C4-2B (cell line): ENCODE measurements around the gene TRAPPC12.

Source experiments
- H3K27ac ChIP-seq: fragments of 450-650 bp; 2 replicates; pipeline ENCODE4 v1.5.1; 2017
- ZFX ChIP-seq: fragments of 450-650 bp; IDR thresholded peaks from 2 replicates; pipeline ENCODE4 v1.6.1; 2017
- TF ChIP-seq, protein P1 (sequence below): fragments of 450-650 bp; conservative IDR thresholded peaks from 2 replicates; pipeline ENCODE4 v1.5.1; 2017; ENCODE audit warnings: mild to moderate bottlenecking

The TRAPPC12 gene

DNA sequence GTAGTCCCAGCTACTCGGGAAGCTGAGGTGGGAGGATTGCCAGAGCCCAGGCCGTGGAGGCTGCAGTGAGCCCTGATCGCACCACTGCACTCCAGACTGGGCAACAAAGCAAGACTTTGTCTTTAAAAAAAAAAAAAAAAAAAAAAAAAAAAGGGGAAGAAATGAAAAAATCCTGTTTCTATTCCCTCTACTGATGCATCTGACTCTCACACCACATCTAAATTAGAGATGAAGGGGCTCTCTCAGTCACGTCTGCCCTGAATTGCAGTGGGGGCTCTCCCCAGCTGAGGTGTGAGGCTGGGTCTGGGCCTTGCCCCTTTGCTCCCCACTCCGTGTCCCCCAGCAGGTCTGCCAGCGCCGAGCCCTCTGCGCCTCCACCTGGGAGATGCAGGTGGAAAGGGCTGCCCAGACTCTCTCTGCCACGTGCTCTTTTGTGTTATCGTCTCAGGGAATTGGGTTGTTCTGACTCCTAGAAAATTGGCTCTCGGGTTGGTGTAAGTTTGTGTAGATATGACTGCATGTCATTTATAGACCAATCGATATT is 30.2 kb downstream of the TRAPPC12 start:
- TF ChIP-seq ZFX, result no peak
- TF ChIP-seq, protein P1, sequence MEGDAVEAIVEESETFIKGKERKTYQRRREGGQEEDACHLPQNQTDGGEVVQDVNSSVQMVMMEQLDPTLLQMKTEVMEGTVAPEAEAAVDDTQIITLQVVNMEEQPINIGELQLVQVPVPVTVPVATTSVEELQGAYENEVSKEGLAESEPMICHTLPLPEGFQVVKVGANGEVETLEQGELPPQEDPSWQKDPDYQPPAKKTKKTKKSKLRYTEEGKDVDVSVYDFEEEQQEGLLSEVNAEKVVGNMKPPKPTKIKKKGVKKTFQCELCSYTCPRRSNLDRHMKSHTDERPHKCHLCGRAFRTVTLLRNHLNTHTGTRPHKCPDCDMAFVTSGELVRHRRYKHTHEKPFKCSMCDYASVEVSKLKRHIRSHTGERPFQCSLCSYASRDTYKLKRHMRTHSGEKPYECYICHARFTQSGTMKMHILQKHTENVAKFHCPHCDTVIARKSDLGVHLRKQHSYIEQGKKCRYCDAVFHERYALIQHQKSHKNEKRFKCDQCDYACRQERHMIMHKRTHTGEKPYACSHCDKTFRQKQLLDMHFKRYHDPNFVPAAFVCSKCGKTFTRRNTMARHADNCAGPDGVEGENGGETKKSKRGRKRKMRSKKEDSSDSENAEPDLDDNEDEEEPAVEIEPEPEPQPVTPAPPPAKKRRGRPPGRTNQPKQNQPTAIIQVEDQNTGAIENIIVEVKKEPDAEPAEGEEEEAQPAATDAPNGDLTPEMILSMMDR, result no peak
- no peak overlapping the region for H3K27ac ChIP-seq

DNA sequence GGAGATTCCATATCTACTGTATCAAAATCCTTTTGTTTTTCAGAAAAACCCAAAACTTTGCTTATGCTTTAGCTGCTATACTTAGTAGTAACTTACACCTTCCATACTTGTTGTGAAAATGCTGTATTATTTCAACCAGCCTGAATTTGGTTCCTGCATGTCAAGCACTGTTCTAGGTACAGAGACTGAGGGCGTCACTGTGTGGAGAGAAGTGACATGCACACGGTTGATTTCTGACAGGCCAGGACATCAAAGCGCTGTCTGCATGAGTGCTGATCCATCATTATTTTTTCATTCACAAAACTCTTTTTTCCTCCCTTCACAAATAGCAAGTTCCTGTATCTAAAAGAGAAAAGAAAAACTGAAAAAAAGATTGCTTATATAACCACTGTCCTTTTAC is 31.6 kb downstream of the TRAPPC12 start:
- TF ChIP-seq ZFX, result no peak
- TF ChIP-seq, protein P1, result no peak

DNA sequence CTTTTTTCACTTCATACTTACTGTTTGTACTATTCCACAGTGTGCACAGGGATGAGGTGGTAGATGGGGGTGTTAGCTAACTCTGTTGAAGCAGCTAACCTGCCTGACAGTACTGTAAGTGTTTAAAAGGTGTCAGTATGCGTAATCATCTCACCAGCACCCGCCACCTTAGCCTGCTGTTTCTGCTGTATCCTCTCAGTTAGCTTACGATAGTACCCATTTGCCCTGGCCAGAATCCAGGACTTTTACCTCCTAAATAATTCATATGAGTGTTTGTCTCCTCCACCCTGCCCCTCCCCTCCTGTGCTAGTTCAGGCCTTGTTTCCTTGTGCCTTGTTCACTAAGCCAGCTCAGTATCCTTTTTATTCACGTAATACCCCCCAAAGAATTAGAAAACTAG is 34.2 kb downstream of the TRAPPC12 start:
- TF ChIP-seq ZFX, result no peak
- TF ChIP-seq, protein P1, result no peak
- H3K27ac ChIP-seq, result no peak overlapping the region

More for the DNA sequence above, 31.6 kb downstream of the TRAPPC12 start:
- H3K27ac ChIP-seq, result no peak overlapping the region

DNA sequence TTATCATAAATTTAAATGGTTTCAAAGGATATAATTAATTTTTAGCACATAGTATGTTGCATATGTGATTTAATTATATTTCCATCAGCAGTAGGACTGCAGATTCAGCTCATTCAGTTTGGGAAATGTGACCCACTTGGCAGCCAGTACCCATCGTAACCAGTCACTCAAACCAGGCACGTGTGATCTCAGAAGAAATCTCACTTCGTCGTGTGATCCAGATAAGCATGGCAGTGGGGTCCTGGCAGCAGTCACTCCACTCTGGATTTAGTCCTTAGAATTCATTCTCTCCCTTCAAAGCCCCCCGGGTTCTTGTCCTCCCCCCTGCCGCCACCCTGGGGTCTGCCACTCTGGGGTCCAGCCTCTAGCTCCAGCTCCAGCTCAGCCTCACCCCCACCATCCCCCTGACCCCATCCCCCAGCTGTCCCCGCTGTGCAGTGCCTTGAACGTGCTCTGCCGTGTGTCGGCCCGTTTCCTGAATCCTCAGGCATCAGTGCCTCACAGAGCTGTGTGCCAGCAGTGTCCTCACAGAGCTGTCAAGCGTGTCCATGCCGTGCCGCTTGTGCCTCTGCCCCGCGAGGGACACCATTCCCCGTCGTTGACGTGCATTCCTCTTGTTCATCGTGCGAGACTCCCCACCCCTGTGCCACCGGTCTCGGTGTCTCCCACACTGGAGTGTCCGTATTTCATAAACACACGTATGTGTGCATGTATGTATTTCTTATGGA is 34.8 kb downstream of the TRAPPC12 start:
- H3K27ac ChIP-seq, result no peak overlapping the region
- TF ChIP-seq, protein P1, result no peak
- no peak for TF ChIP-seq ZFX

DNA sequence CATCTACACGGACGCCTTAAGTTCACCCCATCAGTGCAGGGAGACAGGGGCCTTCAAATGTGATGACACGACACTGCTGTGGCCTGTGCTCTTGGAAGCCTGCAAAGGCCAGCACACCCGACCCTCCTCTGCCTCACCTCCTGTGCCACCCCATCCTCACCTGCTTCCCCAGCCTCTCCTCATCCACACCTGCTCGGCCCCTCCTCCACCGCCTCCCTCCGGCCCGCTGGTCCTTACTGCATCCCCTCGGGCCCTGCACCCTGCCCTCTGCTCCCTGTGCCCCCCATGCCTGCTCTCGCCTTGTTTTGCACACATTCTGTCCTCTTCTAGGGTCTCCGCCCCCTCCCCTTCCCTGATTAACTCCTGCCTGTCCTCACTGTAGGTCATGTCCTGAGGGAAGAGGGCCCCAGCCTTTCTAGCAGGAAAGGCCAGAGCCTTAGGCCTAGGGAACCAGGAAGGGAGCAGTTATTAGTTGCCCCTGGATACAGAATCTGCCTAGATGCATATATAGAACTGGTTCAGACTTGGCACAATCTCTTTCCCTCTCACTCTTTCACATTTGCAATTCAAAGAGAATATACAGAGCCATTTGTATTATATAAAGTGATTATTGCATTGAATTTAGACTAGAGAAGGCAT is 39.4 kb downstream of the TRAPPC12 start:
- no peak for TF ChIP-seq ZFX
- TF ChIP-seq, protein P1, result no peak
- H3K27ac ChIP-seq, result no peak overlapping the region

DNA sequence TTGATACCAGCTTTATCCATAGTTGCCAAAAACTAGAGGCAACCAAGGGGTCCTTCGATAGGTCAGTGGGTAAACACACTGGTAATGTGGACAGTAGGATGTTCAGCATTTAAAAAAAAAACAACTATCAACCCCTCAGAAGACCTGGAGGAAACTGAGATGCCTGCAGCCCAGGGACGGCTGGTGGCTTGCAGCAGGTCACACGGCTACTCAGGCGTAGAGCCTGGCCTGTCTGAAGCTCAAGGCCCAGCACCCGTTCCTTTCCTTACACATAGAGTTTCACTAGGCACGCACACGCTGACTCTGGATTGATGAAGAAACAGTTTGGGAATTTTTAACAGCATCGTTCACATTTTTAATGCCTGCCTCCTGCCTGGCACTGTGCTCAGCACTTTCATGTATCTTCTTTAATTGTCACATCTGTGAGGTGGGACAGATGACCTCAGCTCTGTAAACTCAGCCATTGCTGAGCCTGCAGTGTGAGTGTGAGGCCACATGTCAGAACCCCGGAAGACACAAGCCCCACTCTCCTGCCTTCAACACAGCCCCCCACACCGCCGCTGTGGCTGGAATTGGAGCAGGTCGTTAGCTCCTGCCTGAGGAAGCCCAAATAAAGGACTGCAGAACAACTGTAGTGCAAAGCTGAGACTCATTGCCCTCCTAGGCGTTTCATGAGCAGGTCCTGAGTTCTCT is 40.7 kb downstream of the TRAPPC12 start:
- H3K27ac ChIP-seq, result no peak overlapping the region
- TF ChIP-seq, protein P1, result no peak
- no peak for TF ChIP-seq ZFX
